Gastroesophageal sphincter (tissue), 4 donors: ENCODE measurements around the gene LMF2. TPM values are rescaled to one million over a fixed set of nuclear protein-coding genes. Genes with fewer than 3 reads are reported as not detected.

Source experiments
- ATAC-seq: fragments of 150-250 bp; one replicate; pipeline ENCODE4 v1.9.1; 2016; ENCODE audit warnings: mild to moderate bottlenecking, moderate library complexity
- H3K27ac ChIP-seq, 4 donors: fragments of 200-600 bp; sonication (generic) in 3 of 4; 1 replicate in 3 of 4; 2 replicates in 1 of 4; pipeline ENCODE4 v1.5.1; 2016 to 2019
- H3K27me3 ChIP-seq: fragments of 200-600 bp; sonication (generic); one replicate; pipeline ENCODE4 v1.5.1; 2019
- H3K36me3 ChIP-seq, 2 donors: fragments of 200-600 bp; sonication (generic); one replicate each; pipeline ENCODE4 v1.5.1; 2019; ENCODE audit warnings: control low read depth in 1 of 2
- H3K4me1 ChIP-seq, 3 donors: fragments of 200-600 bp; sonication (generic); 1 replicate in 2 of 3; 2 replicates in 1 of 3; pipeline ENCODE4 v1.5.1; 2016 to 2019; ENCODE audit warnings: control low read depth in 2 of 3
- H3K4me3 ChIP-seq, 2 donors: fragments of 200-600 bp; sonication (generic); one replicate each; pipeline ENCODE4 v1.5.1; 2019; ENCODE audit warnings: mild to moderate bottlenecking in 1 of 2, moderate library complexity in 1 of 2
- H3K9me3 ChIP-seq, 3 donors: fragments of 200-600 bp; sonication (generic); one replicate each; pipeline ENCODE4 v1.5.1; 2017 to 2019; ENCODE audit warnings: control low read depth in 2 of 3
- CTCF ChIP-seq, 4 experiments: fragments of 200-600 bp in 2 of 4; fragments of 450-650 bp in 2 of 4; sonication (generic) in 1 of 4; IDR thresholded peaks; one replicate each; pipeline ENCODE4 v1.5.1; 2017 to 2019; ENCODE audit warnings: antibody characterized with exemption in 4 of 4, mild to moderate bottlenecking in 2 of 4, moderate library complexity in 2 of 4
- EP300 ChIP-seq: sonication (generic); formaldehyde crosslinking; IDR thresholded peaks from one replicate; pipeline ENCODE4 v1.6.1; 2017; ENCODE audit warnings: antibody characterized with exemption, mild to moderate bottlenecking
- POLR2A ChIP-seq, 2 donors: fragments of 450-650 bp; IDR thresholded peaks; one replicate each; pipeline ENCODE4 v1.6.1; 2017; ENCODE audit warnings: antibody characterized with exemption in 2 of 2, mild to moderate bottlenecking in 2 of 2, moderate library complexity in 1 of 2
- POLR2AphosphoS5 ChIP-seq: sonication (generic); formaldehyde crosslinking; IDR thresholded peaks from one replicate; pipeline ENCODE4 v1.6.1; 2017; ENCODE audit warnings: antibody characterized with exemption
- whole genome bisulfite sequencing, 2 donors: methylation state at CpG; one replicate each; pipeline ENCODE4 v1.1.5; 2018; ENCODE audit warnings: low coverage in 1 of 2; 5-methylcytosine and 5-hydroxymethylcytosine counted together
- total RNA-seq, 4 donors: library from RNA; depleted of rRNA; stranded (reverse); fragments of >200 nt; gene quantifications; one replicate each; pipeline ENCODE4 v1.1.0, GENCODE V29; 2016

LMF2 gene
- 10 to 100 TPM; 35.5 to 58.4 (median 45.1) TPM for total RNA-seq

DNA sequence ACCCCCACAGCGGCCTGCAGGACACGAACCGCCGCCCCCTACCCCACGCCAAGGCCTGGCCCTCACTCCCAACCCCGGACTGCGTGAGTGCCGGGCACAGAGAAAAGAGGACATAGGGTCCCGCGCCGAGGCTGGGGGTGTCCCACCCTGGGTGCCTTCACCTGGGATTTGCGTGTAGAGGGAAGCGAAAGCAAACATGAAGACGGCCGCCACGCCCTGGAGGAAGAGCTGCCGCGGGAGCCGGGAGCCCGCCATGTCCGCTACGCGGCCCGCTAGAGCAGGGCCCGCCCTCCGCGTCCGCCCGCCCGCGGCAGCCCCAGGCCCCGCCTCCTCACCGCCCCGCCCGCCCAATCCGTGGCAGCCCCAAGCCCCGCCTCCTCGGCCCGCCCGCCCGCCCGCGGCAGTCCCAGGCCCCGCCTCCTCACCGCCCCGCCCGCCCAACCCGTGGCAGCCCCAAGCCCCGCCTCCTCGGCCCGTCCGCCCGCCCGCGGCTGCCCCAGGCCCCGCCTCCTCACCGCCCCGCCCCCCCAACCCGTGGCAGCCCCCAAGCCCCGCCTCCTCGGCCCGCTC lies at the start of gene LMF2:
LMF2 (minus strand) TSS at position 282 of the 570 bp plus-strand sequence; CDS start at position 255, 27 bp downstream.
- ATAC-seq: peak; percentile 83
- H3K4me3 ChIP-seq: peak within 1 kb of the TSS; percentile 93
- H3K4me1 ChIP-seq: peaks cover 4 to 44% (median 23%) of the 10 kb centered on the region in 3 donors
- TF ChIP-seq EP300 (no peak), POLR2AphosphoS5 (peak; percentile 57), POLR2A (IDR thresholded peaks at IDR 0.05) (peak; percentile 47 to 65), CTCF (IDR thresholded peaks at IDR 0.05) (peak in 1 of 4 experiments; percentile 38)
- H3K36me3 ChIP-seq: peaks cover 0 to 46% of the 10 kb centered on the region in 2 donors
- no CpG with 5 or more reads among the region's 62 CpGs for WGBS, 2 donors
- peak within 1 kb of the TSS; percentile 94 to 98 (median 96) for H3K27ac ChIP-seq
- H3K27me3 ChIP-seq: no peaks in the 10 kb centered on the region
- H3K9me3 ChIP-seq: no peaks in the 10 kb centered on the region

GRCh38 chr22:50556703-50557102 lies 49.2 kb upstream of the LMF2 start:
- WGBS, 2 donors: 80 to 87% methylated on average over 5 of the region's 5 CpGs
- TF ChIP-seq POLR2A (IDR thresholded peaks at IDR 0.05) (no peak), POLR2AphosphoS5 (no peak), CTCF (IDR thresholded peaks at IDR 0.05) (no peak), EP300 (no peak)

DNA sequence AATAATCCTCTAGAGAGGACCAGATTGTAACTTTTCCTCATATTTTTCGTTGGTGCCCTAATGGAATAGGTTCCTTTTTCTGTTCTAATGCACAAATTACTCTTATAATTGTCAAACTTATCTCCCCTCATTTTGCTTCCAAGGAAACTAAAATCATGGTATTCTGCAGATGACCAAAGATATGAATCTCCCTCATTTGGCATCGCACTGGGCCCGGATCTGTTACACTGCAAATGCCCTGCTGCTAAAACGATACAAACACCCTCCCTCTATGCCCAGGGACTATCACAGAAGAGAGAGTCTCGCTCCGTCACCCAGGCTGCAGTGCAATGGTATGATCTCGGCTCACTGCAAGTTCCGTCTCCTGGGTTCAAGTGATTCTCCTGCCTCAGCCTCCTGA lies 45.8 kb upstream of the LMF2 start:
- Histone ChIP-seq H3K36me3 (no peaks in the 10 kb centered on the region), H3K27me3 (peaks cover 47% of the 10 kb centered on the region), H3K4me3 (no peak overlapping the region), H3K4me1 (peaks cover 0 to 9% (median 6%) of the 10 kb centered on the region in 3 donors), H3K9me3 (no peaks in the 10 kb centered on the region), H3K27ac (no peak overlapping the region)
- no peak for ATAC-seq
- TF ChIP-seq EP300 (no peak), CTCF (IDR thresholded peaks at IDR 0.05) (no peak), POLR2A (IDR thresholded peaks at IDR 0.05) (no peak), POLR2AphosphoS5 (no peak)
- WGBS, 2 donors: 74 to 87% methylated on average over 4 to 6 of the region's 8 CpGs

More at GRCh38 chr22:50556703-50557102, 49.2 kb upstream of the LMF2 start:
- Histone ChIP-seq H3K4me1 (no peaks in the 10 kb centered on the region), H3K4me3 (no peak overlapping the region), H3K9me3 (no peaks in the 10 kb centered on the region), H3K27ac (no peak overlapping the region), H3K27me3 (peaks cover 13% of the 10 kb centered on the region), H3K36me3 (no peaks in the 10 kb centered on the region)
- ATAC-seq: no peak

GRCh38 chr22:50551160-50551752 lies 43.8 kb upstream of the LMF2 start:
- H3K4me1 ChIP-seq: peaks cover 0 to 23% (median 8%) of the 10 kb centered on the region in 3 donors
- no peak overlapping the region for H3K27ac ChIP-seq
- 83 to 86% methylated on average over 1 of the region's 11 CpGs for WGBS, 2 donors
- H3K36me3 ChIP-seq: no peaks in the 10 kb centered on the region
- peaks cover 68% of the 10 kb centered on the region for H3K27me3 ChIP-seq
- H3K4me3 ChIP-seq: no peak overlapping the region
- H3K9me3 ChIP-seq: no peaks in the 10 kb centered on the region
- TF ChIP-seq POLR2A (IDR thresholded peaks at IDR 0.05): no peak
- no peak for TF ChIP-seq EP300
- no peak for TF ChIP-seq CTCF (IDR thresholded peaks at IDR 0.05)
- no peak for TF ChIP-seq POLR2AphosphoS5
- ATAC-seq: no peak

GRCh38 chr22:50550395-50550794 lies 42.9 kb upstream of the LMF2 start:
- H3K4me3 ChIP-seq: no peak overlapping the region
- H3K27me3 ChIP-seq: peaks cover 76% of the 10 kb centered on the region
- ATAC-seq: no peak
- H3K27ac ChIP-seq: no peak overlapping the region
- peaks cover 0 to 23% (median 8%) of the 10 kb centered on the region in 3 donors for H3K4me1 ChIP-seq
- no peaks in the 10 kb centered on the region for H3K9me3 ChIP-seq
- 42 to 88% methylated on average over 2 to 6 of the region's 8 CpGs for WGBS, 2 donors
- TF ChIP-seq POLR2AphosphoS5 (no peak), EP300 (no peak), POLR2A (IDR thresholded peaks at IDR 0.05) (no peak), CTCF (IDR thresholded peaks at IDR 0.05) (no peak)
- H3K36me3 ChIP-seq: no peaks in the 10 kb centered on the region
